ENCODE data around the gene REG1A.

Gene REG1A

GRCh38 chr2:79171348-79171958 is 51.2 kb downstream of the REG1A start:
- TF ChIP-seq CTCF (IDR thresholded peaks at IDR 0.05; ENCODE audit: low read depth, low read length, missing control alignments), result no peak
- H3K4me3 ChIP-seq (replicated peaks; ENCODE audit: low read depth, low read length), result no peak overlapping the region
- DNase-seq (ENCODE audit: extremely low read depth, low read depth), result no peak
